ENCODE results near the gene C10orf67.
"Not testable (repeated sequence)": the region's sequence is repeated elsewhere in the genome, so short reads cannot be mapped to it uniquely, and the experiment has no call there.

The C10orf67 gene

GRCh38 chr10:23351926-23352519 lies 7.4 kb upstream of the C10orf67 start:
- no peaks in the 10 kb centered on the region for H3K9me3 Mint-ChIP-seq
- no peak for DNase-seq
- H3K4me3 Mint-ChIP-seq: no peak overlapping the region
- CTCF ChIA-PET: interaction anchor here (0.9 kb wide), 1 partner anchor 11 kb away, joined by 3 read pairs; no protein-coding TSS in a partner anchor
- peaks cover 5% of the 10 kb centered on the region for H3K27me3 Mint-ChIP-seq
- no peaks in the 10 kb centered on the region for H3K36me3 Mint-ChIP-seq
- no peak overlapping the region for H3K27ac Mint-ChIP-seq
- H3K4me1 Mint-ChIP-seq: no peaks in the 10 kb centered on the region

- CTCF ChIA-PET: interaction anchor here (1.3 kb wide), 1 partner anchor 13 kb away, joined by 3 read pairs; no protein-coding TSS in a partner anchor
- not testable (repeated sequence) for H3K4me1 Mint-ChIP-seq
Measured at GRCh38 chr10:23350706-23351105, 6.1 kb upstream of the C10orf67 start.

GRCh38 chr10:23345861-23346260 lies 1.3 kb upstream of the C10orf67 start:
- no peak for DNase-seq
- peaks cover 2% of the 10 kb centered on the region for H3K36me3 Mint-ChIP-seq
- H3K27me3 Mint-ChIP-seq: peaks cover 2% of the 10 kb centered on the region
- H3K27ac Mint-ChIP-seq: no peak overlapping the region
- H3K4me1 Mint-ChIP-seq: peaks cover 43% of the 10 kb centered on the region
- H3K9me3 Mint-ChIP-seq: no peaks in the 10 kb centered on the region
- CTCF ChIA-PET: no interaction called here
- no peak overlapping the region for H3K4me3 Mint-ChIP-seq

More at GRCh38 chr10:23350706-23351105, 6.1 kb upstream of the C10orf67 start:
- not testable (repeated sequence) for H3K9me3 Mint-ChIP-seq, H3K36me3 Mint-ChIP-seq, H3K4me3 Mint-ChIP-seq, H3K27me3 Mint-ChIP-seq, DNase-seq
- peak overlapping the region; percentile 45 for H3K27ac Mint-ChIP-seq

- peak overlapping the region; percentile 89 for H3K4me3 Mint-ChIP-seq
- no peaks in the 10 kb centered on the region for H3K27me3 Mint-ChIP-seq
- H3K27ac Mint-ChIP-seq: no peak overlapping the region
- peaks cover 2% of the 10 kb centered on the region for H3K36me3 Mint-ChIP-seq
- peaks cover 61% of the 10 kb centered on the region for H3K4me1 Mint-ChIP-seq
- peak; percentile 73 for DNase-seq
- CTCF ChIA-PET: no interaction called here
- H3K9me3 Mint-ChIP-seq: no peaks in the 10 kb centered on the region
Measured at GRCh38 chr10:23343591-23344240, 881 bp downstream of the C10orf67 start.

GRCh38 chr10:23342213-23342884 lies 2.2 kb downstream of the C10orf67 start:
- Mint-ChIP-seq H3K27ac (peak overlapping the region; percentile 78), H3K36me3 (peaks cover 2% of the 10 kb centered on the region), H3K4me1 (peaks cover 66% of the 10 kb centered on the region), H3K9me3 (no peaks in the 10 kb centered on the region), H3K4me3 (no peak overlapping the region), H3K27me3 (no peaks in the 10 kb centered on the region)
- CTCF ChIA-PET: no interaction called here
- DNase-seq: no peak

GRCh38 chr10:23341004-23341403 lies 3.6 kb downstream of the C10orf67 start:
- peak overlapping the region; percentile 73 for H3K27ac Mint-ChIP-seq
- no peaks in the 10 kb centered on the region for H3K27me3 Mint-ChIP-seq
- no peaks in the 10 kb centered on the region for H3K9me3 Mint-ChIP-seq
- DNase-seq: no peak
- H3K4me1 Mint-ChIP-seq: peaks cover 64% of the 10 kb centered on the region
- CTCF ChIA-PET: no interaction called here
- peaks cover 2% of the 10 kb centered on the region for H3K36me3 Mint-ChIP-seq
- H3K4me3 Mint-ChIP-seq: no peak overlapping the region

- CTCF ChIA-PET: interaction anchor here (0.9 kb wide), 1 partner anchor 176 kb away, joined by 3 read pairs; no protein-coding TSS in a partner anchor
- no peak overlapping the region for H3K4me3 Mint-ChIP-seq
- H3K27ac Mint-ChIP-seq: peak overlapping the region; percentile 6
- H3K27me3 Mint-ChIP-seq: no peaks in the 10 kb centered on the region
- DNase-seq: no peak
- peaks cover 59% of the 10 kb centered on the region for H3K4me1 Mint-ChIP-seq
- H3K36me3 Mint-ChIP-seq: peaks cover 2% of the 10 kb centered on the region
- no peaks in the 10 kb centered on the region for H3K9me3 Mint-ChIP-seq
Measured at GRCh38 chr10:23340354-23340753, 4.2 kb downstream of the C10orf67 start.

- Mint-ChIP-seq H3K9me3 (no peaks in the 10 kb centered on the region), H3K27me3 (no peaks in the 10 kb centered on the region), H3K4me1 (peaks cover 53% of the 10 kb centered on the region), H3K4me3 (no peak overlapping the region), H3K27ac (no peak overlapping the region), H3K36me3 (peaks cover 2% of the 10 kb centered on the region)
- CTCF ChIA-PET: no interaction called here
- DNase-seq: no peak
Measured at GRCh38 chr10:23338886-23339285, 5.7 kb downstream of the C10orf67 start.

- CTCF ChIA-PET: no interaction called here
- Mint-ChIP-seq H3K4me1 (peaks cover 50% of the 10 kb centered on the region), H3K27me3 (no peaks in the 10 kb centered on the region), H3K4me3 (no peak overlapping the region), H3K36me3 (peaks cover 2% of the 10 kb centered on the region), H3K27ac (no peak overlapping the region), H3K9me3 (no peaks in the 10 kb centered on the region)
- DNase-seq: no peak
Measured at GRCh38 chr10:23338155-23338828, 6.3 kb downstream of the C10orf67 start.

GRCh38 chr10:23337616-23338015 lies 7.0 kb downstream of the C10orf67 start:
- no peak overlapping the region for H3K27ac Mint-ChIP-seq
- DNase-seq: no peak
- H3K4me1 Mint-ChIP-seq: peaks cover 43% of the 10 kb centered on the region
- CTCF ChIA-PET: interaction anchor here (0.7 kb wide), 1 partner anchor 54 kb away, joined by 3 read pairs; no protein-coding TSS in a partner anchor
- no peak overlapping the region for H3K4me3 Mint-ChIP-seq
- no peaks in the 10 kb centered on the region for H3K9me3 Mint-ChIP-seq
- H3K36me3 Mint-ChIP-seq: peaks cover 2% of the 10 kb centered on the region
- no peaks in the 10 kb centered on the region for H3K27me3 Mint-ChIP-seq

- Mint-ChIP-seq H3K4me3 (no peak overlapping the region), H3K27me3 (peaks cover 8% of the 10 kb centered on the region), H3K4me1 (peaks cover 2% of the 10 kb centered on the region), H3K27ac (no peak overlapping the region), H3K36me3 (peaks cover 1% of the 10 kb centered on the region), H3K9me3 (peaks cover 4% of the 10 kb centered on the region)
- DNase-seq: no peak
- CTCF ChIA-PET: interaction anchor here (1.3 kb wide), 1 partner anchor 17 kb away, joined by 5 read pairs; no protein-coding TSS in a partner anchor
Measured at GRCh38 chr10:23331567-23332301, 12.9 kb downstream of the C10orf67 start.

GRCh38 chr10:23330948-23331347 lies 13.6 kb downstream of the C10orf67 start:
- no peak overlapping the region for H3K4me3 Mint-ChIP-seq
- H3K36me3 Mint-ChIP-seq: peaks cover 1% of the 10 kb centered on the region
- H3K4me1 Mint-ChIP-seq: peaks cover 2% of the 10 kb centered on the region
- CTCF ChIA-PET: no interaction called here
- no peak for DNase-seq
- peak overlapping the region; percentile 67 for H3K27ac Mint-ChIP-seq
- H3K9me3 Mint-ChIP-seq: peaks cover 4% of the 10 kb centered on the region
- peaks cover 8% of the 10 kb centered on the region for H3K27me3 Mint-ChIP-seq

- Mint-ChIP-seq H3K4me3 (no peak overlapping the region), H3K27ac (no peak overlapping the region), H3K27me3 (peaks cover 8% of the 10 kb centered on the region), H3K4me1 (peaks cover 2% of the 10 kb centered on the region), H3K36me3 (peaks cover 1% of the 10 kb centered on the region), H3K9me3 (peaks cover 4% of the 10 kb centered on the region)
- no peak for DNase-seq
- CTCF ChIA-PET: interaction anchor here (1.0 to 5.5 kb wide), 4 partner anchors 8 to 201 kb away, joined by 3 to 43 read pairs (median 3); no protein-coding TSS in a partner anchor
Measured at GRCh38 chr10:23326544-23327307, 17.9 kb downstream of the C10orf67 start.

Measured in activated naive CD4-positive, alpha-beta T cell treated with anti-CD3 and anti-CD28 coated beads, Interleukin-2, amount 10 ng/mL, durations not matched to agents 7 days and 5 days (primary cell).